Stimulated activated CD8-positive, alpha-beta memory T cell treated with anti-CD3 and anti-CD28 coated beads, Interleukin-4, amount 100 ng/mL, for 1 hour (primary cell): ENCODE results near the gene CHD6.

Experiments used
- DNase-seq, 2 donors: peaks; one replicate each; pipeline ENCODE4 v3.0.0-alpha.2; 2020; ENCODE audit warnings: low read depth in 2 of 2, low spot score in 1 of 2

Gene CHD6, protein sequence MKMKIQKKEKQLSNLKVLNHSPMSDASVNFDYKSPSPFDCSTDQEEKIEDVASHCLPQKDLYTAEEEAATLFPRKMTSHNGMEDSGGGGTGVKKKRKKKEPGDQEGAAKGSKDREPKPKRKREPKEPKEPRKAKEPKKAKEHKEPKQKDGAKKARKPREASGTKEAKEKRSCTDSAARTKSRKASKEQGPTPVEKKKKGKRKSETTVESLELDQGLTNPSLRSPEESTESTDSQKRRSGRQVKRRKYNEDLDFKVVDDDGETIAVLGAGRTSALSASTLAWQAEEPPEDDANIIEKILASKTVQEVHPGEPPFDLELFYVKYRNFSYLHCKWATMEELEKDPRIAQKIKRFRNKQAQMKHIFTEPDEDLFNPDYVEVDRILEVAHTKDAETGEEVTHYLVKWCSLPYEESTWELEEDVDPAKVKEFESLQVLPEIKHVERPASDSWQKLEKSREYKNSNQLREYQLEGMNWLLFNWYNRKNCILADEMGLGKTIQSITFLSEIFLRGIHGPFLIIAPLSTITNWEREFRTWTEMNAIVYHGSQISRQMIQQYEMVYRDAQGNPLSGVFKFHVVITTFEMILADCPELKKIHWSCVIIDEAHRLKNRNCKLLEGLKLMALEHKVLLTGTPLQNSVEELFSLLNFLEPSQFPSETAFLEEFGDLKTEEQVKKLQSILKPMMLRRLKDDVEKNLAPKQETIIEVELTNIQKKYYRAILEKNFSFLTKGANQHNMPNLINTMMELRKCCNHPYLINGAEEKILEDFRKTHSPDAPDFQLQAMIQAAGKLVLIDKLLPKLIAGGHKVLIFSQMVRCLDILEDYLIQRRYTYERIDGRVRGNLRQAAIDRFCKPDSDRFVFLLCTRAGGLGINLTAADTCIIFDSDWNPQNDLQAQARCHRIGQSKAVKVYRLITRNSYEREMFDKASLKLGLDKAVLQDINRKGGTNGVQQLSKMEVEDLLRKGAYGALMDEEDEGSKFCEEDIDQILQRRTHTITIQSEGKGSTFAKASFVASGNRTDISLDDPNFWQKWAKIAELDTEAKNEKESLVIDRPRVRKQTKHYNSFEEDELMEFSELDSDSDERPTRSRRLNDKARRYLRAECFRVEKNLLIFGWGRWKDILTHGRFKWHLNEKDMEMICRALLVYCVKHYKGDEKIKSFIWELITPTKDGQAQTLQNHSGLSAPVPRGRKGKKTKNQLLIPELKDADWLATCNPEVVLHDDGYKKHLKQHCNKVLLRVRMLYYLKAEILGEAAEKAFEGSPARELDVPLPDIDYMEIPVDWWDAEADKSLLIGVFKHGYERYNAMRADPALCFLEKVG (N-terminal part only)

DNA sequence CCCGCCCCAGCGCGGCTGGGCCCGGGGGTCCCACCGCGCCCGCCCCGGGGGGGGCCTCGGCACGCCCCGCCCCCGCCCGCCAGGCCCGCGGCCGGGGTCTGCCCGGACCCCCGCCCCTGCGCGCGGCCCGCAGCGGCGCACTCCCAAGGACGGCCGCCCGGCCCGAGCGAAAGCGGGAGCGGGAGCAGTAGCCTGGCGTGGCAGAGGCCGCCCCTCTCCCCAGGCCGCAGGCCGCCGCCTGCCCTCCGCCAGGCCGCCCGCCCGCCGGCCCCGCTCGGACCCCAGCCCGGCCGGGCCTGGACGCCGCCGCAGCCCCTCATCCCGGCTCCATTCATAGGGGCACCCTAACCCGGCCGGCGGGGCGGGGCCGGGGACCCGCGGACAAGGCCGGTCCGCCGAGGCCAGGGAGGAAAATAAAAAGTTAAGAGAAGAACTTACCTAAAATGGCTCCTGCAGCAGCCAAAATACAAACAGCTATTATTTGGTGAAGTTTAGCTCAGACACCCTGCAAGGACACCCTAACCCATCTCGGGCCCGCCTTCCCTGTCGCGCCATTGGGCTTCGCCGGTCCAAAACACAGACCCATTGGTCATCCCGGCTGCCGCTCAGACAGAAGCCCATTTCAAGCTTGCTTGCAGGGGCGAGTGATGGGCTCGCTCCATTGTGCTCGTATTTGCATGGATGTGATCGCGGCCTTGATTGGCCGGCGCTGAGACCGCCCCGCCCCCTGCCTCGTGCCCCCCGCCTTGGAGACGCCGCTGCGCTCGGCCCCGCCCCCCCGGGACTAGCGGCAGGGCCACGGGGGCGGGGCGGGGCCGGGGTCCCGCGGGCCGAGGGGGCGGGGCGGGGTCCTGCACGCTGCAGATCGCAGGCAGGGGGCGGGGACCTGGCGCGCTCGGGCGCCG is at the start of gene CHD6:
TSS of gene CHD6 (minus strand) at position 476 of the 905 bp plus-strand sequence. CDS start 67,040 bp downstream, outside the sequence.
- peak; percentile 92 to 98 for DNase-seq

DNA sequence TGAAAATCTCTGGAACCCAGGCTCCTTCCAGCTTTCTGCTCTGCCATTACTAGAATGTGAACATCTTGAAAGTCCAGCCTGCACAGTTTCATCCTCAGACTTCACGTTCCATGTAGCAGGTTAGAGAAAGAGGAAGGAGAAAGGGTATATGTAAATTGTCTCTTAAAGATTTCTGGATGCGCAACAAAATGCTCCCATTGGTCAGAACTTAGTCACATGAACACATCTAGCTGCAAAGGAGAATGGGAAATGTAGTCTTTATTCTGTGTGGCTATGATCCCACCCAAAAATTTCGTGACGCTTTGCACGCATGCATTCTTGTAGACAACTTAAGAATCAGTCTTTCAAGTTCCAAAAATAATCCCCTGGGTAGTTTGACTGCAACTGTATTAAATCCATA is 46.4 kb upstream of the CHD6 start:
- no peak for DNase-seq

DNA sequence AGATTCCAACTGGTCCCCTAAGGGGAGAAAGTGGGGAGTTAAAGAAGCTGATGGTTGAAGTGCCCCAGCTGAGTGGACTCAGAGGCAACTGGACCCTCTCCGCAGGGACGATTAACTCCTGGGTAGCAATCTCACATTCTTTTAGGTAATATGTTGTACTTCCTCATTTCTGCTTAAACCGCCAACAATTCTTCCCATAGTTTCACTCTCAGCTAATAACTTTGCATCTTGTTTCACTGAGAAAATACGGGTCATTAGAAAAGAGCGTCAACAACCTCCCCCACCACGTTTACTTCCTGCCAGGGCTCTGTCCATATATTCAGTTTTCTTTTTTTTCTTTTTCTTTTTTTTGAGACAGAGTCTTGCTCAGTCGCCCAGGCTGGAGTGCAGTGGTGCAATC is 39.5 kb upstream of the CHD6 start:
- no peak for DNase-seq

DNA sequence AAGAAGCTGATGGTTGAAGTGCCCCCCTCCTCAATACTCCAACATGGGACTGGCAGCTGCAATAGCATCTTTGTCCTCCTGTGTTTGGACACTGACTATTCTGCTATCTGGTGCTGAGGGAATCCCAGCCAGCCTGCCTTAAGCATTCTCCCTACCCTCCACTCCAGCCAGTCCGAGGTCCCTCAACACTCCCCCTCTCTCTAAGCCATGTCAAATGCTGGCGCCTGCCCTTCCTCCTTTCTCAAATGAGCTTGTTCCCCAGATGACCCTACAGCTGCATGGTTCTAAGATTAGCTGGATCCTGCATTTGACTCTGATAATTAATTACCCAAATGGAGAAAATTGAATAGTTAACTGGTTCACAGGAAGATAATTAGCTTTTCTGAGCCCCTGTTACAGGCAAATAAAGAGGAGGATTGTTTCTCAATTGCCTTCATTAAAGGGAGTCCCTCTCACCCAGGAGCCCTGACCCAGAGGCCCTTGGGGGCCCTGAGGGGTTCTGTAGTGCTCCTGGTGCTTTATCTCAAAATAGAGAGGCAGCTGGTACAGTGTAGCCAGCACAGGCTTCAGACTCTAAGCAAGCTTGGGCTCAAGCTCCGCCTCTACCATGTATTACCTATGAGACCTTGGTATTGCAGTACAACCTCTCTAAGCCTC is 37.9 kb upstream of the CHD6 start:
- no peak for DNase-seq

DNA sequence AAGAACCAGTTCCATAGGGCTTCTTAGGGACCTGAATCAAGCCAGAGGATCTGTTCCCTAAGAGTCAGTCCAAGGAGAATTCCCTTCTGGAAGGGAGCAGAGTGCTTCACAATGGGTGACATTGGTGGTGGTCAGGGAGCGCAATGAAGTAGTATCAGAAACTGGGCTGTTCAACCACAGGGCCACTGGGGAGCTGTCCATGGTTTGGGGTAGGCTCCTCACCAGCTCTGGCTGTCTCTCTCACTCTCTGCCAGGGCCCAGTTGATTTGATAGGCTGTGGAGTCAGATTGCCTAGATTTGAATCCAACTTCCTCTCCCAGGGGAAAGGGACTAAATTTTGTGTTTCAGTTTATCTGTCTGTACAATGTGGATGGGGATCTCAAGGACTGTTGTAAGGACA is 36.7 kb upstream of the CHD6 start:
- DNase-seq, result no peak

DNA sequence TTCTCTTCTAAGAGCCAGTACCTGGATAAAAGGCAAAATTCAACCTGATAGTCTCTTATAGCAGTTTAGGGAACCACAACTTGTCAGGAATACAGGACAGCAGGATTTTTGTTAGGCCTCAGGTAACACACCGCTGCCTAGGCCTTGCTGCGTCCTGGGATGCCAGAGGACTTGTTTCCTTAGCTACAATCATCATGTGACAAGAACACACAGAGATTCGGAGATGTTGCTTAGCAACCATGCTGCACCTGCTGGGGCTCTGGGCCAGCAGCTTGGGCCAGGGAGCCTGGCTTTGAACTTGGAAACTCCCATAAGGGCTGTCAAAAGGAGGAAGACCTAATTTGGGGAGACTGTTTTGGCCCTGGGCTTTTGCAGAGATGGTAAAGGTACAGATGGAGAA is 36.1 kb upstream of the CHD6 start:
- no peak for DNase-seq

DNA sequence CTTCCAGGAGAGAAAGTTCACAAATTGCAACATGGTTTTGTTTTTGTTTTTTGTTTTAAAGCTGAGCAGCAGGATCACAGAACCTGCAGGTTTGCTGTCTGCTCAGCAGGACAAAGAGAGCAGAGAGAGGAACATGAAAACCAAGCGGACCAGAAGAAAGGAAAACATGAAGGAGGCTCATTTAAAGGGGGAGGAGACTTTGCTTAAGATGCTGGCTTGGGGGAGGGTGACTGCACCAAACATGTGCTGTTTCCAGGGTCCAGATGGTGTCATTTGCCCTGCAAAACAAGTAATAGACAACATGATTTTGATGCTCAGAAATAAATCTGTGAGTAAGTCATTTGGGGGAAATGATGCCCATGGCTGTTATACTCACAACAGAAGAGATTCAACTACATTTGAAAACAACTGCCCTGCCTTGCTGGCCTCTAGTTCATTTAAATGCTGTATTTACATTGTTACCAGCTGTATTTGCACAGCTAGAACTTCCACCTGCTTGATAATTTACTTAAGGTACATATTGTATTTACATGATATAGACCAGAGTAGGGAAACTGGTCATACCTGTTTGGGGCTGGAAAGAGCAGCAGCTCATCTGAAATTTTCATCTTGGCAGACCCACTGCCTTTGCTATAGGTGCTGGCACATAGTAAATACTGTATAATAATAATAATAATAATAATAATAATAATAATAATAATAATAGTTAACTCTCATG is 32.2 kb upstream of the CHD6 start:
- no peak for DNase-seq

DNA sequence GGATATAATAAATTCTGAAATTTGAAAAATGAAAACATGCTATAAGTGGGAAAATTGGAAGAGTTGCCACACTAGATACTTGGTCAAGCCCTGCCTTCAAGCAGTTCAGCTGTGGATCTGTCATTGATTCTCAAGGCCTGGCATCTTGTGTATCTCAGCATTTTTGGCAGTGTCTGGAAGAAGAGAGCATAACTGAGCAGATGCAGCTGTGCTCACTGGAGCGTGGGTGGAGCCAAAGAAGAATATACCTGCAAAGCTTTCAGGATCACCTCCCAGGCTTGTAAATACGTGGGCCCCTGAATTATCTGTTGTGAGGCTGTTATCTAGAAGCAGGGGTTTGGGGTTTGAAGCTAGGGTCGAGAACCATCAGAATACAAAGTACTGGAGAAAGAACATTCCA is 31.3 kb upstream of the CHD6 start:
- no peak for DNase-seq

DNA sequence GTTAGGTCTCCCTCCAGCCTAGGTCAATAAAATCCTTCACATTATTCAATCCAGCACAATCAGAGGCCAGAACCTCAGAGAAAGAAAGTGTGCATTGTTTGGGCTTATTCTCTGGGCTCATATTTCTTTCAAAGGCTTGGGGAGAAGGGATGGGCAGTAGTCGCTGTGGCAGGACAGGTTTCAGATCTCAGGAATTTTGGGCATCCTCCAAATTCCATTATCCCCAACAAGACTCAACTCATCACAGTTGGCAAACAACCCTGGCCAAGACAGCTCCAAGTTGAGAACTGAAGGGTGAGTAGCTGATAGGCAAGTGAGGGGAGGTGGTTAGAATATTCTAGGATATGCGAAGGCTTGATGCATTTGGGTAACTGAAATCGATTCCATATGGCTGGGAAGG is 27.2 kb upstream of the CHD6 start:
- DNase-seq, result no peak

DNA sequence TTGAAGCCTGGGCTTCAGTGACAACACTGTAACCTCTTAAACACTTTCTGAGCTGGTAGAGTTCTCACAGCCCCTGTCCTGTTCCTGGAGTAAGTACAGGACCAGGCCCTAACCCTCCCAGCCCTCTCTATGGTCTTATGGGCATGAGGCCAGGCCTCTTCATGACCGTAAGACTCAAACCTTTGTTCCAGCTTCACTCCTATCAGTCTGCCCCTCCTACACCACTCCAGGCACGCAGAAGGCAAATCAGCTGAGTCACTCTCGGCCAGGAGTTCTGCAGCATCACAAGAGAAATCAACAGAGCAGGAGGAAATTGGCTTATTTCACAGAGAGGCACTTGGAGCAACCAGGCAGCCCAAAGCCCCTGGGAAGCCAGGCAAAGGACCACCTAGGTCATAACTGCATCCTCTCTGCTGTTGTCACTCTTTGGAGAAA is 25.3 kb upstream of the CHD6 start:
- no peak for DNase-seq

DNA sequence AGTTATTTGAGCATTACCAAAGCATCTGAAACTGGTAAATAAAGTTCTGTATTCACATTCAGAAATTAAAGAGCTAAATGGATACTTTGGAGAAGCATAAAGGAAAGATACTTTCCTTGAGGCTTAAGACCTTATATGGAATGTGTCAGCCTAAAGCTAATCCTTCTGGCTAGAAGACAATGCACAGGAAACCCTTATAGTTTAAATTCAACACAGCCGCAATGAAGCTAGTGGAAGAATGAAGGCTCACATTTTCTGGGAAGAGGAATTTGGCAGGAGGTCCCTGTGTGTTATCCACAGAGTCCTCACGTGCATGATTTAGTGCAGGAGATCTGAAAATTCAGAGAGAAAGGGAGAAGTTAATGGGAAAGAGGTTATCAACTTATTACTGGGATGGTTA is 21.5 kb upstream of the CHD6 start:
- no peak for DNase-seq

DNA sequence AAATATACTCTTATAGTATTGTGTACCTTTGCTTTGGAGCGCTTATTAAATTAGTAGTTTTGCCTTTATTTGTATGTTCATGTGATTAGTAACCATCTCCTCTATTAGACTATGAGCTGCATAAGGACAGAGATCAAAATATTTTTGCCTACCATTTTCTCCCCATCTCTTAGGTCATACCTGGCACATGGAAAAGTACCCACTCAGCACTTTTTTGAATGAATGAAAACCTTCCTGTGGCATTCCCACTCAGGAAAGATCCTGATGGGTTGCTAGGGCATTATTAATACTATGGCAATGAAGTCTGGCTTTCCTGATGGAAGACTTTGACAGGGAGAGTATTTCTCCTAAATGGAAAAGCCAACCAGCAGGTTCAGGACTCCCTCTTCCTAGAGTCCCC is 20.3 kb upstream of the CHD6 start:
- no peak for DNase-seq

DNA sequence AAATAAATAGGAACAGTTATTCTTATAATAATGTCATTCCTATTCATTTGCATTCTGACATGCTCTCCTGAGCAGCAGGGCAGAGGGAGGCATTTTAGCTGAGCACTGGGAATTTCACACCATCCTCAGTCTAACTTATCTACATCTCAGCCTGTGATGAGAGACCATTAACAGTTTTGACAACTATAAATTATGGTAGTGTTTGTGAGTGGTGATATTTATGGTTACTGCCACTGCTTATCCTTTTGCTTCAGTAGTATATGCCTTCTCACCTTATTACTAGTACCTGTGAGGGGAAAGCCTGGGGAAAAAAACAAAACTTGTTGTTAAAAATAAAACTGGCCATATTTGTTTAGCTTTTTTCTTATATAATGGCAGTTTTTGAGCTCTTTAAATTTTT is 17.0 kb upstream of the CHD6 start:
- no peak for DNase-seq

DNA sequence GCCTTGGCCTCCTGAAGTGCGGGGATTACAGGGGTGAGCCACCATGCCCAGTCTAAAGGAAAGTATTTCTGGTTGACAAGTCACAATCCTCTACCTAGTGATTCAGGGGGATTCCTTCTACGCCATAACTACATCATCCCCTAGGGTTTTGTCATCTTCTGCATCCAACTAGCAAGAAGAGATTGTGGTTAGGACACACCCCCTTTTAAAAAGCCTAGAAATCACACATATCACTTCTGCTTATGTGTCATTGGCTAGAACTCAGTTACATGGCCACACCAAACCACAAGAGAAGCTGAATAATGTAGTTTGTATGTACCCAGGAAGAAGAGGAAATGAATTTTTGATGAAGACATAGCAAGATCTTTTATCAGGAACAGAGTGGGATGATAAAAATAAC is 14.7 kb upstream of the CHD6 start:
- no peak for DNase-seq

DNA sequence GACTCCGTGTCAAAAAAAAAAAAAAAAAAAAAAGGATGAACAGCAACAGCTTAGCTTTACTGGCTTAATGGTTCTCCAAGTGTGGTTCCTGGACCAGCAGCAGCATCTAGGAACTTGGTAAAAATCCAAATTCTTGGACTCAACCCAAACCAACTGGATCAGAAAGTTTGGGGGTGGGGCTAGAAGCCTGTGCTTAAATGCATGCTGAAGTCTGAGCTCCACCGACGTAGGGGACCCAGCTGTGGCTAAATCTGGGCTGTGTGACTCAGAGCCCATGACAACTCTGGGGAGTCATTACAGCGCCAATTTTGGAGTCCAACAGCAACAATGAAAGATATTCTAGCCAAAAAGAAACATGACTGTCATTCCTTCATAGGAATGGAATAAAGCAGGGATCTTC is 13.6 kb upstream of the CHD6 start:
- no peak for DNase-seq

DNA sequence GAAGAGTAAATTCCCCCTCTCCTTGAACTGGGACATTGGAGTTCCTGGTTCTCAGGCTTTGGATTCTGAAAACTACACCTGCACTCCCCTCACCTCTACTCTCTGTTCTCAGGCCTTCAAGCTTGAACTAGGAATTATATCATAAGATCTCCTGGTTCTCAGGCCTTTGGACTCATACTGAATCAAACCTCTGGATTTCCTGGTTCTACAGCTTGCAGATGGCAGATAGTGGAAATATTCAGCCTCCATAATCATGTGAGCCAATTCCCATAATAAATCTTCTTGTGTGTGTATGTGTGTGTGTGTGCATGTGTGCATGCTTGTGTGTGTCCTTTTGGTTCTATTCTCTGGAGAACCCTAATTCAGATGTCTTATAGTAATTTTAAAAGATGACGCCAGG is 12.7 kb upstream of the CHD6 start:
- DNase-seq, result no peak

DNA sequence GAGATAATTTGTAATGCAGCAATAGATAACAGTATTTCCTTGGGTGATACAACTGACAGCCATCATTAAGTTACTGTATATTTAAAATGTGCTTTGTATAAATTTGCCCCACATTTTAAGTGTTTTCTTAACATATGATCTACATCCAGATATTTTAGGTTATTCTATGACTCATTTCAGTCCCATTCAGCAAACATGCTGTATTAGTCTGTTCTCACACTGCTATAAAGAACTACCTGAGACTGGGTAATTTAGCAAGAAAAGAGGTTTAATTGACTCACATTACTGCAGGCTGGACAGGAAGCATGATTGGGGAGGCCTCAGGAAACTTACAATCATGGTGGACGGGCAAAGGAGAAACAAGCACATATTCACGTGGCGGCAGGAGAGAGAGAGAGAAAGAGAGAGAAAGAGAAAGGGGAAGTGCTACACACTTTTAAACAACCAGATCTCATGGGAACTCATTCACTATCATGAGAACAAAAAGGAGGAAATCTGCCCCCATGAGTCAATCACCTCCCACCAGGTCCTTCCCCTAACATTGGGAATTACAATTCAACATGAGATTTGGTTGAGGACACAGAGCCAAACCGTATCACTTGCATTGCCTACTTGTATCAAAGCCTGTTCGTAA is 9.6 kb upstream of the CHD6 start:
- no peak for DNase-seq

DNA sequence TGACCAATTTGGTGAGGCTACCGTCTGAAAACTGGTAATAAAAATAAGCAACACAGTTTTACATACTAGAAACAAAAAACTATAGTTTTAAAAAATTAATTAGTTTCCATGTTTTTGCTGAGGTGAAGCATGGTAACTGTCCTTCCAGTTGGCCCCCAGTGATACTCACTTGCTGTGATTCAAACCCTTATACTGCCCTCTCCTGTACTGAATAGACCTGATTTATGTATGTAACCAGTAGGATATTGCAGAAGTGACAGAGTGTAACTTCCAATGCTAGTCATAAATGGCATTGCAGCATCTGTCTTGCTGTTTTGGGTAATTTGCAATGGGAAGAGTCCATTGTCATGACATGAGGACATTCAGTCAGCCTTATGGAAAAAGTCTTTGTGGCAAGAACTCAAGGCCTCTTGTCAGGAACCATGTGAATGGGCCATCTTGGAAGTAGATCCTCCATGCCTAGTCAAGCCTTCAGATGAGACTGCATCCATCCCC is 8.9 kb upstream of the CHD6 start:
- DNase-seq, result no peak
